ENCODE results near the gene CDSN.

The CDSN gene

GRCh38 chr6:31145386-31145785 lies 25.1 kb upstream of the CDSN start:
- DNase-seq (ENCODE audit: low spot score) = no peak

DNA sequence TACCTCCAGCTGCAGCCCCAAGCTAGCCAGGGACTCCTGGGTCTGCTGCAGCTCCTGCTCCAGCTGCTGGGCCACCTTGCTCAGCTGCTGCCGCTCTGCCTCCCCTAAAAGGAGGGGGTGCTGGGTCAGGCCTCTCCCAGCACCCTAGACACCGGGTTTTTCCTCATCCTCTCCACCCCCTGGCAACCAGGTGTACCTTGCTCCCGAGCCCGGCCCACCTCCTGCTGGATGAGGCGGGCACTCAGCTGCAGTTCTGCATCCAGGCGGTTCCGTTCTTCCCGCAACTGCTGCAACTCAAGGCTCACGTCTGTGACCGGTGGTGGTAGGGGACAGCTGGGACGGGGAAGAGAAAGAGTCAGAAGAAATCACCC lies 24.7 kb upstream of the CDSN start:
- DNase-seq (ENCODE audit: low spot score) = no peak

- DNase-seq (ENCODE audit: low spot score) = no peak
Measured at GRCh38 chr6:31144296-31144969, 24.2 kb upstream of the CDSN start.

- no peak for DNase-seq (ENCODE audit: low spot score)
Measured at GRCh38 chr6:31143148-31143547, 22.9 kb upstream of the CDSN start.

DNA sequence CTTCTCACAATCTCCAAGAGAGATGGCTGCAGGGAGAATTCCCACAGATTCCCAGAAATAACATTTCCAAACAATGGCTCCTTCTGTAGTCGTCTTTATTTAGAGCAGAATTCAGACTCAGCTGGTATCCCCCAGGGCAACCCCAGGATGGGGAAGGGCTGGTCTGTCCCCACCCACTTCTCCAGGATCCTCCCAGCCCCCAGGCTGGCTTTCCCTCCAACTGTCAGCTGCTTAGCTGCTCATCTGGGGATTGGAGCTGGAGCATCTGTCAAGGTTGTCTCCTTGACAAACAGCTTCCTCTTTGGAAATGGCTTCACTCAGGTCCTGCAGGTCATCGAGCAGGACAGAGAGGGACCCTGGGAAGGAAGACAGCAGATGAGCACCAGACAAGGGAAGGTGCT lies 22.1 kb upstream of the CDSN start:
- no peak for DNase-seq (ENCODE audit: low spot score)

DNA sequence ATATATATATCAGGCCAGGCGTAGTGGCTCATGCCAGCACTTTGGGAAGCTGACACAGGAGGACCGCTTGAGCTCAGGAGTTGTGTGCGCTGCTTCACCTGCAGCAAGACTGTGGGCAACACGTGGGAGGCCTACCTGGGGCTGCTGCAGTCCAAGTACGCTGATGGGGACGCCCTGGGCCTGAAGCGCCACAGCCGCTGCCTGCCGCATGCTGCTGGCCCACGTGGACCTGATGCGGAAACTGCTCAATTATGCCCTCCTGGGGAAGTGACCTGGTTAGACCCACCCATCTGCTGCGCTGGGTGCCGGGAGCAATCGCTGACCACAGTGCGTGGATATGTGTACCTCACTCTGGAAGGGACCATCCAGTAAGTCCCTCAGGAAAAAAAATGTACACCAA lies 20.4 kb upstream of the CDSN start:
- no peak for DNase-seq (ENCODE audit: low spot score)

GRCh38 chr6:31139599-31139998 lies 19.4 kb upstream of the CDSN start:
- DNase-seq (ENCODE audit: low spot score) = no peak

- no peak for DNase-seq (ENCODE audit: low spot score)
Measured at GRCh38 chr6:31138982-31139381, 18.7 kb upstream of the CDSN start, which contains the start of gene PSORS1C2. TSS of gene PSORS1C2 (minus strand) at chr6:31139066. CDS start at chr6:31139026, 40 bp downstream.

DNA sequence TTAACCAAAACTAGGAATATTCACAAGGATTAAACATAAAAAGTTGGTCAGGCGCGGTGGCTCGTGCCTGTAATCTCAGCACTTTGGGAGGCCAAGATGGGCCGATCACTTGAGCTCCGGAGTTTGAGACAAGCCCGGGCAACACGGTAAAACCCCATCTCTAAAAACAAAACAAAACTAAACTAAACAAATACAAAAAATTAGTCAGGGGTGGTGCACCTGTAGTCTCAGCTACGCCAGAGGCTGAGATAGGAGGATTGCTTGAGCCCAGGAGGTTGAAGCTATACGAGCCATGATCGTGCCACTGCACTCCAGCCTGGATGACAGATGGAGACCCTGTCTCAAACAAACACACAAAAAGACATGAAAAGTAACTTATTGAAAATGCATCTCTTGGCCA lies 15.5 kb upstream of the CDSN start:
- no peak for DNase-seq (ENCODE audit: low spot score)

DNA sequence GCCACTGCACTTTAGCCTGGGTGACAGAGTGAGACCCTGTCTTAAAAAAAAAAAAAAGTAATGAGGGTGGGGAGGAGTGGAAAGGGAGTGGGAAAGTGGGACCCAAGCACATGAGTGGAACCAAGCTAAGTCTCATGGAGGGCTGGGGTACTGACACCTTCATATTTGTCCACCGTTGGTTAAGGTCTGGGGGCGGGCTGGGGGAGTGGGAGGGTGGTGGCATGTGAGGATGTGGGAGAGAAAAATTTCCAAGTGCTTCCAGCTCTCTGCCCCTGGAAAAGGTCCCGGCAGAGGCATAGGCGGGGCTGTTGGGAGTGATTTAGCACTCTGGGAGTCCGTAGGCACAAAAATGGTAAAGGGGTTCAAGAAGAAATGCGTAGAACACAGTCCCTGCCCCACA lies 12.6 kb upstream of the CDSN start:
- DNase-seq (ENCODE audit: low spot score) = no peak

- DNase-seq (ENCODE audit: low spot score) = no peak
Measured at GRCh38 chr6:31131595-31131994, 11.3 kb upstream of the CDSN start.

- DNase-seq (ENCODE audit: low spot score) = no peak
Measured at GRCh38 chr6:31130751-31131150, 10.5 kb upstream of the CDSN start.

- no peak for DNase-seq (ENCODE audit: low spot score)
Measured at GRCh38 chr6:31129130-31129529, 8.9 kb upstream of the CDSN start.

GRCh38 chr6:31128093-31128676 lies 7.9 kb upstream of the CDSN start:
- DNase-seq (ENCODE audit: low spot score) = no peak

GRCh38 chr6:31126396-31127175 lies 6.3 kb upstream of the CDSN start:
- no peak for DNase-seq (ENCODE audit: low spot score)

DNA sequence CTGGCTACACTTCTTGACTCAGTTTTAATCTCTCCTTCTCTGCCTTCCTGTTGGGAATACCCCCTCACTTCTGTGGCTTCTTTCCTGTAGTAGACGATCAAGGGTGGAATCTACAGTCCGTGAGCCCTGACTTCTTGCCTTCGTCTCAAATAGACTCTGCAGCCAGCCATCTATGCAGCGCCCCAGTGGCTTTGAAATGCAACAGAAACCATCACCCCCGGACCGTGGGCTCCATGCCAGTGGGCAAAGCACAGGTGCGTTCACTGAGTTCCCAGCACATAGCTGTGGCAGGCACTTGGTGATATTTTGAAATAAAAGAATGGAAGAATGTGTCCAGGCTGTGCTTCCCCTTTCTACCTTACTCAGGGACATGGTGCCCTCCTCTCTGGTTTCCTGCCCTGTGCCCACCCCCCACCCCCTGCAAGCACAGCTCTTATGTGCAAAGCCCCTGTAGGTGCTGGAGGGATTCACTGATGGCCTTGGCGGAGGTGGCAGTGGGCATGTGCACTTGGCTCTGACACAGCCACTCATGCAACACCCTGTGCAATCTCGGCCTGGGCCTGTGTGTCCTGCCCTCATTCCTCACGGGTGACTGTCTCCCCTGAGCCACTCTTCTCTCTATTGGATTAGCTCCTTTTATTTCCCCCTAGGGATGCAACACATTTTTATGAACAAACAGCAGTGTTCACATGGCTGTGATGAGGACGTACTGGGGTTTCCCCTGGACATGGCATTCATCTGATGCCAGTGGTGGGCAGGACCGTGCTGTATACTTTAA lies 5.5 kb upstream of the CDSN start:
- no peak for DNase-seq (ENCODE audit: low spot score)

GRCh38 chr6:31125162-31125561 lies 4.9 kb upstream of the CDSN start:
- no peak for DNase-seq (ENCODE audit: low spot score)

- no peak for DNase-seq (ENCODE audit: low spot score)
Measured at GRCh38 chr6:31122791-31123706, 2.8 kb upstream of the CDSN start.

- DNase-seq (ENCODE audit: low spot score) = no peak
Measured at GRCh38 chr6:31121131-31121790, 1.0 kb upstream of the CDSN start.

DNA sequence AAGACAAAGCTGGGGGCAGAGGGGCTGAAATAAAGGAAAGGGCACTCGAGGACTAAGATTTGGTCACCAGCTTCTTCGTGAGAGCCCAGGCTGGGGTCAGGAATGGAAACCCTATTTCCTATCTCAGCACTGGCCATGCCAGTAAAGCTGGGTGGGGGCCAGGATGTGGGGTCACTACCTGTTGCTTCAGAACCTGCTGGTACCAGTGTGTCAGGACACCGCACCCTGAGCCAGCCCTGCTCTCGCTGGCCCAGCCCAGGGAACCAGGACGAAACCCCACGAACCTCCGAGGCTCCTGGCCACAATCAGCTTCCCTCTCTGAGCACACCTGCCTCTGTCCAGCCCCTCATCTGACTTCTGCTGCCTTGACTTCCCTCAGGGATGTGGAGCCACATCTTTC lies 2.1 kb downstream of the CDSN start:
- DNase-seq (ENCODE audit: low spot score) = no peak
